ENCODE measurements around the gene PTPRQ.

PTPRQ gene

DNA sequence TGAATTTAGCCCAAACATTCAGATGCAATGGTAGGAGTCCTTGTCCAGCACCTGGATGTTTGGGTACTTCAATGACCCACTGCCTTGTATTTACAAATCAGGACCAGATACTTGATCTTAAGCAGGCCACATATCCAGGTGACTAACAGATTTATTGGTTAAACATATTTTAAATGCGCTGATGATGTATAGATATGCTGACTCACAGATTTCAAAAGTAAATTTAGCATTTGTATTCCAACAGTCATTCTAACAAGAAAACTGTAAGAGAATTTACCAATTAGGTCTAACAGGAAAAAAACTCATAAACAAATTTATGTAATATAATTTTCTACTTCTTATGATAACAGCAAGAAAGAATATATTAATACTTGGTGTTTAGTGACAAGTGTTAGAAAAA, 234.0 kb downstream of the PTPRQ start:
- no peaks in the 10 kb centered on the region for H3K36me3 ChIP-seq (ENCODE audit: control insufficient read depth, insufficient read depth, low read length)
- H3K4me3 ChIP-seq (ENCODE audit: low read length), result no peak overlapping the region
- no peaks in the 10 kb centered on the region for H3K4me1 ChIP-seq (ENCODE audit: control insufficient read depth, insufficient read depth, low read length)
- no peaks in the 10 kb centered on the region for H3K27me3 ChIP-seq (ENCODE audit: control insufficient read depth, insufficient read depth, low read length)
- H3K27ac ChIP-seq (ENCODE audit: low read depth, low read length), result no peak overlapping the region
- H3K9ac ChIP-seq (ENCODE audit: low read length), result no peak overlapping the region

DNA sequence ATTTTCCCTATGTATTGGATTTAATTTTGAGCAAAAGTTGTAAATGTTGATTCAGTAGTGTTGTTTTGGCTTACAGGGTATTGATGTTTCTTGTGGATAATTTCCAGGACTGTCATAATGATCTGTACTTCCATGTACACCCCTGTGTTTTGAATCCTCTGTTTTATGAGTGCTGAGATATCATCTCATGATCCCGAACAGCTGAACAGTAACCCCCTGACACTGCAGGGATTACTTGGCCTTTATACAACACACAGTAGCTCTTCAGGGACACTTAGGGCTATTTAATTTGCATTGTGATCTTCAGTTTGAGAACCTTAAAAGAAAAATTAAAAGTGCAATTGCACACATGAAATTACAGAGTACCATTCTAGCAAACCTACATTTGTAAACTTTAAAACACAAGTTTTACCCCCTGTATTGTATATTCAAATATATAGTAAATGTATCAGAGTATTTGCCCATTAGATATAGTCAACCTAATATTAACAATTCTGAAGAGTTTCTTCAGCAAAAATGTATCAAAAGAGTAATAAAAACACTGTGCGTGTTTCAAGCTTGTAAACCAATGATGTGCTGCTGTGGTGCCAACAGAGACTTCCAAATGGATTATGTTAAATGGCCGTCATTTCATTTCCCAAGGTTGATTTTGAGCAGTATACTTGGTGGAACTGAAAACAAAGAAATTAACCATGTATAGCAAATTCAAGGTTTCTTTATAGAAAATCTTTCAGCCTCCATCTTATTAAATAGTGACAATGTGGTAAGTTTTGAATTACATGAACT, 235.5 kb downstream of the PTPRQ start:
- Histone ChIP-seq H3K27ac (ENCODE audit: low read depth, low read length) (no peak overlapping the region), H3K27me3 (ENCODE audit: control insufficient read depth, insufficient read depth, low read length) (no peaks in the 10 kb centered on the region), H3K9ac (ENCODE audit: low read length) (no peak overlapping the region), H3K36me3 (ENCODE audit: control insufficient read depth, insufficient read depth, low read length) (no peaks in the 10 kb centered on the region), H3K4me3 (ENCODE audit: low read length) (no peak overlapping the region), H3K4me1 (ENCODE audit: control insufficient read depth, insufficient read depth, low read length) (no peaks in the 10 kb centered on the region)

DNA sequence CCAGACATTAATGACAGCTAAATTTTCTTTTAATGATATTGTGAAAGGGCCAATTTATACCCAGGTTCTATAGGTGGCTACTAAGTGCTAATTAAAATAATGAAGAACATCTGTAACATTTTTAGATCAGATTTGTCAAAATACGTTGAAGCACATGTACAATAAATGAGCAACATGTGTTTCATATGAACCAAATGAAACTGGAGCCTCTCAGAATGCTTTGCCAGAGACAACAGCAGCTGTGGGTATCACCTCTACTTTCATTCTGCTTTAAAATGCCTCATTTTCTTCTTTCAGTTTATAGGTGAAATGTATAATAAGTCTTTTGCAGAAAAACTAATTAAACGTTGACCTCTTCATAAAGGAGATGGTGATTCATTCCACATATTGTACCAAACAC, 237.3 kb downstream of the PTPRQ start:
- Histone ChIP-seq H3K4me3 (ENCODE audit: low read length) (no peak overlapping the region), H3K27me3 (ENCODE audit: control insufficient read depth, insufficient read depth, low read length) (no peaks in the 10 kb centered on the region), H3K4me1 (ENCODE audit: control insufficient read depth, insufficient read depth, low read length) (no peaks in the 10 kb centered on the region)

DNA sequence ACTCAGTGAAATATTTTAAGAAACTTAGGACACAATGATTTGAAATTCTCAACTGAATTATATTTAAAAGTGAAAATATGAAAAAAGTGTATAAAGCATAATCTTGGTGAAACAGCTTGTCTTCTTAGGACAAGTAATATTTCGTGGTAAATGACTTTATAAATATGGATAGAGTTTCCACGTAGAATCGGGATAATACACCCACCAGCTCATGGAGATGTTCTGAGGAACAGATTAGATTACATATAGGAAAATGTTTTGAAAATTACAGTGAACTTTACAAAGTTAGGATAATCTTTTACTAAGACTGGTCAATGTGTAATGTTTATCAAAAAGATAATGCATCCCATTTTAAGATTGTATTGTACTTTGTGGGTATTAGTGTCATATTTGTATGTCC, 237.8 kb downstream of the PTPRQ start:
- H3K9ac ChIP-seq (ENCODE audit: low read length), result no peak overlapping the region

More for the DNA sequence above, 237.3 kb downstream of the PTPRQ start:
- Histone ChIP-seq H3K9ac (ENCODE audit: low read length) (no peak overlapping the region), H3K36me3 (ENCODE audit: control insufficient read depth, insufficient read depth, low read length) (no peaks in the 10 kb centered on the region), H3K27ac (ENCODE audit: low read depth, low read length) (no peak overlapping the region)

DNA sequence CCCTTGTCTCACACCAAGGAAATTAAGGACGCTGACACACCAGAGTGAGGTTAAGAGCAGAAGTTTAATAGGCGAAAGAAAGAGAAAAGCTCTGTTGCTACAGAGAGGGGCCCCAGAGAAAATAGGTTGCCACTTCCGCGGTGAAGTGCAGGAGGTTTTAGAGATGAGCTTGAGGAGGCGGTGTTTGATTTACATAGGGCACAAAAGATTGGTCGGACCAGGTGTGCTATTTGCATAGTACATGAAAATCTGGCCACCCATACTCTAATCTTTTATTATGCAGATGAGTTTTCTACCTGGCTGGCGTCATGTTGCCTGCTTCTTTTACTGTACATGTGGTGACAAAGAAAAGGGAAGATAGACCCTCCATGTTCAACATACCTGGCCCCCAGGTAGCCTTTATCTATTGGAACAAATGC, 240.1 kb downstream of the PTPRQ start:
- H3K9ac ChIP-seq (ENCODE audit: low read length), result no peak overlapping the region
- no peak overlapping the region for H3K4me3 ChIP-seq (ENCODE audit: low read length)
- no peaks in the 10 kb centered on the region for H3K27me3 ChIP-seq (ENCODE audit: control insufficient read depth, insufficient read depth, low read length)
- H3K36me3 ChIP-seq (ENCODE audit: control insufficient read depth, insufficient read depth, low read length), result no peaks in the 10 kb centered on the region
- no peaks in the 10 kb centered on the region for H3K4me1 ChIP-seq (ENCODE audit: control insufficient read depth, insufficient read depth, low read length)
- no peak overlapping the region for H3K27ac ChIP-seq (ENCODE audit: low read depth, low read length)

More for the DNA sequence above, 237.8 kb downstream of the PTPRQ start:
- Histone ChIP-seq H3K27me3 (ENCODE audit: control insufficient read depth, insufficient read depth, low read length) (no peaks in the 10 kb centered on the region), H3K27ac (ENCODE audit: low read depth, low read length) (no peak overlapping the region), H3K4me3 (ENCODE audit: low read length) (no peak overlapping the region), H3K36me3 (ENCODE audit: control insufficient read depth, insufficient read depth, low read length) (no peaks in the 10 kb centered on the region), H3K4me1 (ENCODE audit: control insufficient read depth, insufficient read depth, low read length) (no peaks in the 10 kb centered on the region)

DNA sequence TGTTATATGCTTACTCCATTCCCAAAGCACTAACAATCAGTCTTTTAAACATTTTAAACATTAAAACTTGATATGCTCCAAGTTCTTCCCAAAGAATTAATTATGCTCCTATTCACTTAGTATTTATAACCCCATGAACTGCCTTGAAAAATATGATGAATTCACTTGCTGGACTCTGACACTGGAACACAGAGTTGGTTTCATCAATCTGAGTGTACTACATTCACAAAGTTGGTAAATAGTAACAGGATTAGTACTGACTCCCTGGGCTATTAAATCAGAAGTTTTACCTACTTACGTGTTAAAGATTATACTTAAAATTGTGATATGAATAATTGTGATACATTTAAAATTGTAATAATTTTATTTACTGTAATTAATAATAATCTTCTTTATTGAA, 246.1 kb downstream of the PTPRQ start:
- Histone ChIP-seq H3K9ac (ENCODE audit: low read length) (no peak overlapping the region), H3K27me3 (ENCODE audit: control insufficient read depth, insufficient read depth, low read length) (no peaks in the 10 kb centered on the region), H3K36me3 (ENCODE audit: control insufficient read depth, insufficient read depth, low read length) (no peaks in the 10 kb centered on the region), H3K4me1 (ENCODE audit: control insufficient read depth, insufficient read depth, low read length) (no peaks in the 10 kb centered on the region), H3K4me3 (ENCODE audit: low read length) (no peak overlapping the region), H3K27ac (ENCODE audit: low read depth, low read length) (no peak overlapping the region)

DNA sequence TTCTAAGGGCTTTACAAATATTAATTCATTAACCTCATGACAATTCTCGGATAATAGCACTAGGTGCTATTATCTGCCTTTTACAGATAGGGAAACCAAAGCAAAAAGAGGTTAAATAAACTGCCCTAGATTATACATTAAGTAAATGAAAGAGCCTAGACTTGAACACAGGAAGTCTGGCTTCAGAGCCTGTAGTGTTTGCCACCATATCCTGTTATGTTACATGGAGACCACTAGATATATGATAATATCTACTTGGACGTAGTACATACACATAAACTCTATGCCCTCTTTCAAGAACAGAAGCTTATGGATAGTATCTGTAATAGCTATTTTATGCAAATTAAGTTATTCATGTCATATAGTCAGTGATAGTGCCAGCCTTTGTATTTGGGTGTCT, 246.5 kb downstream of the PTPRQ start:
- no peaks in the 10 kb centered on the region for H3K36me3 ChIP-seq (ENCODE audit: control insufficient read depth, insufficient read depth, low read length)
- H3K9ac ChIP-seq (ENCODE audit: low read length), result no peak overlapping the region
- H3K27me3 ChIP-seq (ENCODE audit: control insufficient read depth, insufficient read depth, low read length), result no peaks in the 10 kb centered on the region
- no peak overlapping the region for H3K27ac ChIP-seq (ENCODE audit: low read depth, low read length)
- H3K4me3 ChIP-seq (ENCODE audit: low read length), result no peak overlapping the region
- no peaks in the 10 kb centered on the region for H3K4me1 ChIP-seq (ENCODE audit: control insufficient read depth, insufficient read depth, low read length)

DNA sequence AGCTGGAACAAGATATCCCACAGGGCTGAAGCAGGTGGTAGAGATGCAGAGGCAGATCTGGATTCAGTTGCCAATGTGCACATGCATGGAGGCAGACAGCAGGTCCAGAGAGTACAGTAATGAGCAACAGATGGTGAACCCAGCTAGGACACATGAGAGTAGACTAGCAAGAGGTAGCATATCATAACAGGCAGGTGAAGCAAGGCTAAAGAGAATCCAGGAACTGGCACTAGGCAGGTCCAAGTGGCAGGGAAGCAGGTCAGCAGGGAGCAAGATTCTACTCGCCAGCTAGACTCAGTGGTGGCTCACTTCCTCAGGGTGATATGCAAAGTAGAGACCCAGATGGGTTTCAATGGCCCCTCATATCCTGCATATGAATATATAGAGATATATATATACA, 248.1 kb downstream of the PTPRQ start:
- no peak overlapping the region for H3K4me3 ChIP-seq (ENCODE audit: low read length)
- H3K27me3 ChIP-seq (ENCODE audit: control insufficient read depth, insufficient read depth, low read length), result no peaks in the 10 kb centered on the region
- H3K27ac ChIP-seq (ENCODE audit: low read depth, low read length), result no peak overlapping the region
- no peaks in the 10 kb centered on the region for H3K36me3 ChIP-seq (ENCODE audit: control insufficient read depth, insufficient read depth, low read length)
- no peak overlapping the region for H3K9ac ChIP-seq (ENCODE audit: low read length)
- H3K4me1 ChIP-seq (ENCODE audit: control insufficient read depth, insufficient read depth, low read length), result no peaks in the 10 kb centered on the region

DNA sequence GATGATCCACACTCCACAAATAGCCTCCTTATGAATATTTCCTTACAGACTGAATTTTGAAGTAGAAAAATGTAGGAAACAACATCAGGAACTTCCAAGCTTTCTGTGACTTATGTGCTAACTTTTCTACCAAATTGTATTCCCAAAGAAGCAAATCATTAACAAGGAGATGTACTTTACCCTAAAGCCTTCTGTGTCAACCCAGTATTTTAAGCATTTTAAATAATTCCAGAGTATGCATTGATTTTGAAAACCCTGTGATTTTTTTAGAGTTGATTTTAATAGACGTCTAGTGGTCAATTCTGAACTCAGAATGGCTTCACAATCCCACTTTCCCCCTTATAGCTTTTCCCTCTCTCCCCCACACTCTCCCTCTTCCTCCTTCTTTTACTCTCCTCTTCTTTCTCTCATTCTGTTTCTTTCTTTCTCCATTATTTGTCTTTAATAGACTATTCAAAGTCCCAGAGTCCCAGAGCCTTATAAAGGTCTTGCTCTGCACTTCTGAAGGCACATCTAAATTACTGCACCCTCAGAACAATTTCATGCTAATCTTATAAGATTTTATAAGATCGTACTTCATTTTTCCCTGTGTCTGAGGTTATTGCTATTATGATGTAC, 253.3 kb downstream of the PTPRQ start:
- Histone ChIP-seq H3K4me1 (ENCODE audit: control insufficient read depth, insufficient read depth, low read length) (no peaks in the 10 kb centered on the region), H3K36me3 (ENCODE audit: control insufficient read depth, insufficient read depth, low read length) (no peaks in the 10 kb centered on the region), H3K27ac (ENCODE audit: low read depth, low read length) (no peak overlapping the region), H3K27me3 (ENCODE audit: control insufficient read depth, insufficient read depth, low read length) (no peaks in the 10 kb centered on the region), H3K9ac (ENCODE audit: low read length) (no peak overlapping the region), H3K4me3 (ENCODE audit: low read length) (no peak overlapping the region)

DNA sequence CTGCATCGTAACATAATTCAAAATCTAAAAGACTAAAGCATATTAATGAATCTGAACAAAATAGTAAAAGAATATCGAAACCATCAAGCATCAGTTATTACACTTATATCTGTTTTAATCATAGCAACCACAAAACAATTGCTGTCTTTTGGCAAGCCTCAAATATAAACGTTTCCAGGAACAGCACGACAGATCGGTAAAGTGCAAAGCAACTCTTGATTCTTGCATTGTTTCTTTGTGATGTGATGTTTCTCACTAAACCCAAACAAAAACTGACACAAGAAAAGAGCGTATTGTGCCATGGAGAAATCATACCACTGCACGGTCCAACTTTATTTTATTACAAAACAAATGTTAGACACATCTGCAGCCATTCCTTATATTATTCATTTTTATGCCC, 254.2 kb downstream of the PTPRQ start:
- H3K4me1 ChIP-seq (ENCODE audit: control insufficient read depth, insufficient read depth, low read length), result no peaks in the 10 kb centered on the region
- H3K9ac ChIP-seq (ENCODE audit: low read length), result no peak overlapping the region
- H3K27ac ChIP-seq (ENCODE audit: low read depth, low read length), result no peak overlapping the region
- no peak overlapping the region for H3K4me3 ChIP-seq (ENCODE audit: low read length)
- H3K36me3 ChIP-seq (ENCODE audit: control insufficient read depth, insufficient read depth, low read length), result no peaks in the 10 kb centered on the region
- H3K27me3 ChIP-seq (ENCODE audit: control insufficient read depth, insufficient read depth, low read length), result no peaks in the 10 kb centered on the region

DNA sequence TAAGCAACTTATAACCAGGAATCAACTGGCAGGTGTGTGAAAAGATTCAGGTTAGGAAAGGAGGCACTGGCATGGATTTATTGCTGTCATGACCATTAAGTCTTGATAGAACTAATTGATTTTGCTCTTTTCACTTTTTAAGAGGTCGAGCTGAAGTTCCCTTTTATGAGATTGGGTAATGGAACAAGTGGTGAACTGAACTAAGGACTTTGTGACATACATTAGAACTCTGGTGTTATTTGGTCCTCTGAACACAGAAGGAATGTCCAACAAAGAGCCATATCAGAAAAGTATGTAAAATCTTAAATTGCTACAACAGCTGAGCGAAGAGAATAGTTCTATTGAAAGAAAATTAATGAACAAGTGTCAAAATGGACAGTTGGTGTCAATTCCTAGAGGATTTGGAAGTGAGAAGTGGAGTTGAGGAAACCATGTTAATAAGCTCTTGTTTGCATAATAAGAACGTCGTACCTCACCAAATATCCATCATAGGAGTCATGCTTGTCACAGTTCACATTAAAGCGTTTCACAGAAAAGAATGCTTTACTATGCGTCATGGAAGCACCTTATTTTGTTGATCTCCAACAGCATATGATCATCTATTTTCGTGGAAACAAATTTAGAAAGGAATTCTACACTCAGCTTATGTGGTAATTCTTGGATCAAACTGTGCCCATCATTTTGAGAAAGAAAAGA, 255.0 kb downstream of the PTPRQ start:
- H3K27me3 ChIP-seq (ENCODE audit: control insufficient read depth, insufficient read depth, low read length), result no peaks in the 10 kb centered on the region
- no peak overlapping the region for H3K9ac ChIP-seq (ENCODE audit: low read length)
- no peaks in the 10 kb centered on the region for H3K4me1 ChIP-seq (ENCODE audit: control insufficient read depth, insufficient read depth, low read length)
- no peak overlapping the region for H3K4me3 ChIP-seq (ENCODE audit: low read length)
- H3K27ac ChIP-seq (ENCODE audit: low read depth, low read length), result no peak overlapping the region
- no peaks in the 10 kb centered on the region for H3K36me3 ChIP-seq (ENCODE audit: control insufficient read depth, insufficient read depth, low read length)

DNA sequence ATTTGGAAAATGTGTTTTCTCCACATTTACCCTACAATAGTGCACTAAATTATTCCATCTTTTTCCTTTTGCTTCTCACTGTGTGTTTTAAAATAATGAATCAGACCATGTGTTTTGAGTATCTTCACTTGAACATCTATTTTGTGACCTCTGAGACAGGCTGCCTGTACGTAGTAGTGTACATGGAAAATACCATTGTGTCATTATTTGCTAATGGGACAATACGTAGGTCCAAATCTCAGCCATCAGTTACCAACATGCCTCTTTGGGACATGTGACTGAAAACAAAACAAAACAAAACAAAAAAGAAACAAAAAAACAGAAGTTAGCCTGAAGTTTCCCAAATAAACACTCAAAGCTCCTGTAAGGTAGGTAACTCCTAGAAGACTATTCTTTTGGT, 256.3 kb downstream of the PTPRQ start:
- no peaks in the 10 kb centered on the region for H3K27me3 ChIP-seq (ENCODE audit: control insufficient read depth, insufficient read depth, low read length)
- H3K27ac ChIP-seq (ENCODE audit: low read depth, low read length), result no peak overlapping the region
- no peaks in the 10 kb centered on the region for H3K36me3 ChIP-seq (ENCODE audit: control insufficient read depth, insufficient read depth, low read length)
- H3K4me1 ChIP-seq (ENCODE audit: control insufficient read depth, insufficient read depth, low read length), result no peaks in the 10 kb centered on the region
- H3K9ac ChIP-seq (ENCODE audit: low read length), result no peak overlapping the region
- H3K4me3 ChIP-seq (ENCODE audit: low read length), result no peak overlapping the region

All from rectal smooth muscle tissue (tissue), 1 donor.